NCI-H748 (cell line): ENCODE results near the gene PUS3.
A peak's percentile ranks its signal among the peaks of the same experiment; 100 is the strongest.

Source experiments
- DNase-seq: peaks from one replicate; lab custom pipeline; 2025; ENCODE audit not compliant: unreplicated experiment; lab: John Stamatoyannopoulos, UW

PUS3 gene

GRCh38 chr11:125941619-125942611, 38.9 kb upstream of the PUS3 start:
- DNase-seq = peak; percentile 63

- no peak for DNase-seq
These were observed 38.2 kb upstream of the PUS3 start for GRCh38 chr11:125941267-125941618.

- DNase-seq = no peak
These were observed 37.1 kb upstream of the PUS3 start for GRCh38 chr11:125940145-125940544.

GRCh38 chr11:125939081-125939521, 36.1 kb upstream of the PUS3 start:
- peak; percentile 14 for DNase-seq

- DNase-seq = no peak
These were observed 35.4 kb upstream of the PUS3 start for GRCh38 chr11:125938418-125938817.

GRCh38 chr11:125935618-125936199, 32.7 kb upstream of the PUS3 start:
- DNase-seq = no peak

GRCh38 chr11:125935056-125935455, 32.0 kb upstream of the PUS3 start:
- DNase-seq = no peak

GRCh38 chr11:125934473-125934872, 31.5 kb upstream of the PUS3 start:
- no peak for DNase-seq

- DNase-seq = no peak
These were observed 30.2 kb upstream of the PUS3 start for GRCh38 chr11:125933030-125933813.

- DNase-seq = no peak
These were observed 29.3 kb upstream of the PUS3 start for GRCh38 chr11:125932301-125932700.

GRCh38 chr11:125931668-125932067, 28.7 kb upstream of the PUS3 start:
- DNase-seq = no peak

- no peak for DNase-seq
These were observed 28.1 kb upstream of the PUS3 start for GRCh38 chr11:125931116-125931515.

- no peak for DNase-seq
These were observed 27.1 kb upstream of the PUS3 start for GRCh38 chr11:125930076-125930450.

- no peak for DNase-seq
These were observed 26.6 kb upstream of the PUS3 start for GRCh38 chr11:125929445-125930075.

GRCh38 chr11:125926682-125927081, 23.7 kb upstream of the PUS3 start:
- DNase-seq = no peak

GRCh38 chr11:125925804-125926203, 22.8 kb upstream of the PUS3 start:
- DNase-seq = no peak

GRCh38 chr11:125925247-125925740, 22.3 kb upstream of the PUS3 start:
- no peak for DNase-seq

- no peak for DNase-seq
These were observed 21.5 kb upstream of the PUS3 start for GRCh38 chr11:125924384-125925007.

GRCh38 chr11:125923633-125924032, 20.6 kb upstream of the PUS3 start:
- DNase-seq = no peak

- peak; percentile 62 for DNase-seq
These were observed 20.1 kb upstream of the PUS3 start for GRCh38 chr11:125923012-125923579.
